GM21367 (cell line): ENCODE results near the gene REEP3.

Source experiments
- ATAC-seq: cut with Tn5 transposase; IDR thresholded peaks from one replicate; pipeline ENCODE4 v1.9.1; 2021; ENCODE audit not compliant: unreplicated experiment

Gene REEP3

GRCh38 chr10:63584725-63585035 is 63.5 kb downstream of the REEP3 start:
- no peak for ATAC-seq

GRCh38 chr10:63585041-63585440 is 63.8 kb downstream of the REEP3 start:
- no peak for ATAC-seq

DNA sequence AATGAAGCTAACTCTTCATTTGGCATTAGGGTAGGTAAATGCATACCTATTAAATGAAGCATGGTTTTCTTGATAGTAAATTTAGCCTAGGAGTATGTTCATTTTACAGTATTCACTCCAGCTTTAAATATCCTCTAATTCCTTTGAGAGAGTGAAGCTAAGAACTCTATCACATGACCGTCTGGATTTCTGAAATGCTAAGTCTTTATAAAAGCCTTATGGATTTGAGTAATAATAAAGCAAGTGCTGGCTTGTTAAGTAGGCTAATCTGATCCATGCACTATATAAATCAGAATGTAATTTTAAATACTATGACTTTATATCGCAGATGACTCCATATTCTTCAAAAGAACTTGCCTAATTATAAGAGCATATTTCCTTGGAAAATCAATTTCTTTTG is 64.8 kb downstream of the REEP3 start:
- ATAC-seq = no peak

DNA sequence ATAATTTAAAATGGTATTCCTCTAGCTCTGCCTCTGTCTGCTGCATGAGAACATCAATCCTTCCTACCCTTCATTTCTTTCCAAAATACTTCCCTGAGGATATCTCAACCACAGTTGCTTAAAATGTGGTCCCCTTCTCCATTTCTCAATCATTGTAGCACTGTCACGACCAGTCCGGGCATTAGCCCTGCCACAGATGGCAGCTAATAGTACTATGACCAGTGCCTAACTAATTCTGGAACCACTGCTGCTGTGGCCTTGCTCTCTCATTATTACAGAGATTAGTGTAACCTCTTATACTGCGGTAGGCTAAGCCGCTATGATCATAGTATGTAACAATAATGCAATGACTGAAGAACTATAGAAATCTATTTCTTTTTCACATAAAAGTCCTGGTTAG is 66.0 kb downstream of the REEP3 start:
- ATAC-seq = no peak

DNA sequence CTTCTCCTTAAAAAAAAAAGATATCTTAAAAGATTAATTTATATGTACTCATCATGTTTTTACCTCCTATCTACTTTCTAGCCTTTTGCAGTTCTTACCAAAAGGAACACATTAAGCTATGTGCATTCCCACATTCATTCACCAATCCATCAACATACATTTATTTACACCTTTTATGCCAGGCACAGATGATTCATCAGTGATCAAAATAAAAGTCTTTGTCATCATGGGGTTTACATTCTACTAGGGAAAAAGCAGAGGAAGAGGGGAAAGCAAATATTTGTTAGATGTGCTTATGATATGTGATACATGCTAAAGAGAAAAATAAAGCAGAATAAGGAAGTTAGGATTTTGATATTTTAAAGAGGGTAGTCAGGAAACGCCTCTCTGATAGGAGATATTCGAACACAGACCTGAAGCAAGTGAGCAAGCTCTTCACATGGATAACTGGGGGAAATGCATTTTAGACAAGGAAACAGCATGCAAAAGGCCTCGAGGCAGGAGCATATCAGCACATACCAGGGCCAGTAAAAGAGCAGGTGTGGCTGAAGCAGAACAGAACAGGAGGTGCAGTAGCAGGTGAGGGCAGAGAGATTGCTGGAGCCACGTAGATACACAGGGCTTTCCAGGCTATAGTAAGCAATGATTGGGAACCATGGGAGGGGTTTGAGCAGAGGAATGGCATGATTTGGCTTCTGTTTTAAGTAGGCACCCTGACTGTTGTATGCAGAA is 67.4 kb downstream of the REEP3 start:
- no peak for ATAC-seq

DNA sequence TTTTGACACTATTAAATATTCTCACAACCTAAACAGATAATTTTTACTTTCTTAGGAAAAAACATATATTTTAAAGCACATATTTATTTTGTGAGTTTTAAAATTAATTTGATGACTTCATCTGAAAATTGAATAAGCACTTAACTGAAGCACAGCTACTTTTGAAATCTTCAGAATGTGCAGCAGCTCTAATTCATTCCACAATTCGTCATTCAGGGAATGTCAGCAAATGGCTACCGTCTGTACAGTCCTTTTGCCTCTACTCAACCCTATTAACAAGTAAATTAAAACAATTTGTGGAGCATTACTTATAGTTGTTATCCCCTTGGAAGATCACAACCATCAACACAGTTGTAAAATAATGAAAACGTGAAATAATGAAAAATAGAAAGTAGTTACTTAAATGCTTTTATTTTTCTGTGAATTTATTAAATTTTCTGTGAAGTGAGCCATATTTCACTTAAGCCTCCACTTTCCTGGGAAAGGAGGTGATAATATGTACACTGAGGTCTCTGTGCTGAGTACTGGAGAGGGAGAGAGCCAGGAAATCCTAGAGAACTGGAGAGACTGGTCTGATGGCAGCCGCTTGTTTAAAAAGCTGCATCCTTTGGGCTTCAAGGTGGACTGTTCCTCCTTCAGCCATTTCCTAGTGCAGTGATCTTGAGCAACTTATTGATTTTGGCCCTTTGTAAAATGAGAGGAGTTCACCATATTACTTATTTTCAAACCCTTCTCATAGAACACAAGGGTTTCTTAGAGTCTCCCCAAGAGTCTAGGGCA is 70.6 kb downstream of the REEP3 start:
- ATAC-seq = no peak

- ATAC-seq = no peak
These were observed 72.4 kb downstream of the REEP3 start for GRCh38 chr10:63593576-63593975.

DNA sequence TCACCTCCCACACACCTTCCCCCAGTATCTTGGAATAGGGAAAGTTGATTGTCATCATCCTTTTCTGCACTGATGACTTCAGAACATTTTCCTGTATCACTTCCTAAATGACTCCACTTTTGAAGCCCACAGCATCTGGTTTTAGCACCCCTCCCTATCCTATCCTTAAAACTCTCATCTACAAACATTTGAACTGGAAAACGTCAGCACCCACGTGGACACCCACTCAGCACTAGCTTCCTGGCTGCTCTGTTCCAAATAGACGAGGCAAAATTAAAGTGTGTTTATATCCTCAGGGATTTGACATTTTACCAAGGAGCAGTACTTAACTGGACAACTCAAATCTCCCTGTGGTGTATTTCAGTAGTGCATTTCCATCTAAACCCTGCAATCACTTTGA is 73.9 kb downstream of the REEP3 start:
- no peak for ATAC-seq

DNA sequence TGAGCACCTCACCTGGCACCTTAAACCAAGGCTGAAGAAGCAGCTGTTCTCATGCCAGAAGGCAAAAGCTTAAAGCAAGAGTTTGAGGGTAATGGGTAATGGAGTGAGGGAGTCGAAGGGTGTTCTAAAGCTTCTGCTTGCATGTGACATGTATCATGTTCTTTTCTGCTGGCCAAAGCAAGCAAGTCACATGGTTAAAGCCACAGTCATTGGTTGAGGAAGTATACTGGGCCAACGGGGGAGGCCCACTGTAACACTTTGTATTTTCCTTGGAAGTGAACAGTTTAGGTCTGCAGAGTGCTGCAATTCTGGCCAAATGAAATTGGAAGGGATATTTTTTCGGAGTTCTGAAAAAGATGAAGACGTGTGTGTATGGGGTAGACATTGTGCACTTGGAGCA is 75.7 kb downstream of the REEP3 start:
- ATAC-seq = no peak

DNA sequence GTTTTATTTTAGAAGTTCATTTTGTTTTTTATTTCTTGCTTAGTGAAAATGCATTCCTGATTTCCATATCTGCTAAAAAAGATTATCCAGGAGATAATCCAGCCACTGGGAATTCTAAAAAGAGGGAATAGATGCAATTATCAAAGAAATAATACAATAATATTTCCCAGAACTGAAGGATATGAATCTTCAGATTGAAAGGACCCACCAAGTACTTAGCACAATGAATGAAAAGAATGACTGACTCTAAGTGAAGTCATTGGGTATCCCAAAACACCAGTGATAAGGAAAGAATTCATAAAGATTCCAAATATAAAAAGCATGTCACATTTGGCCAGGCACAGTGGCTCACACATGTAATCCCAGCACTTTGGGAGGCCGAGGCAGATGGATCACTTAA is 79.3 kb downstream of the REEP3 start:
- ATAC-seq = no peak

DNA sequence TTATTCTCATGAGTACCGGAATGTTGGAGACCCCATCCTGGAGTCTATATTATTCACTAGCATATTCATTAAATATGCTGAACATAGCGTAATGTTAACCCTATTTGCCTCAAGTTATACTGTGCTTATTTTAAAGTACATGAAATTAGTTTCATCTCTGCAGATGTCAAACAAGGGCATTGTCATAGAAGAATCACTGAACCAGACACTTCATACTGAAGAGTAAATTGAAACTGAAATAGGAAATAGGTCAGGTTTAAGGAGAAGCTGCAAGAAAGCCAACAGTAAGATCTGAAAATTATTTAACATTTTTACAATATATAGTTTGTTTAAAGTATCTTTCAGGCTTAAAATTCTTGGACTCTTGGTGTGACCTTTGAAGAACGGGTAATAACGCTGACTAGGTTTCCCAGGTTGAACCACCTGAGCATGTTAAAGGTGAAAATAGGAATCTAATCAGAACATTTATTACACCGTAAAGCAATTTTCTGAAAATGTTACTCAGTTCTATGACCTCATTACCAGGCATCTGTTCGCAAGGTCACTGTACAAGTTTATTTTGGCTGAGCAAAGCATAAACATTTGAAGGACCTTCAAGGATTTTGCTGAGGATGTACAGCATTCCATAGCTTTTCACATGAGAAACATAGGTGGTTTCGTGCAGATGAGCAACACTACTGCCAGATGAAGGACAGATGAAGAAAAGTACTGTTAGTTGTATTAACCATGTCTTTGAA is 82.7 kb downstream of the REEP3 start:
- ATAC-seq = peak; percentile 72

DNA sequence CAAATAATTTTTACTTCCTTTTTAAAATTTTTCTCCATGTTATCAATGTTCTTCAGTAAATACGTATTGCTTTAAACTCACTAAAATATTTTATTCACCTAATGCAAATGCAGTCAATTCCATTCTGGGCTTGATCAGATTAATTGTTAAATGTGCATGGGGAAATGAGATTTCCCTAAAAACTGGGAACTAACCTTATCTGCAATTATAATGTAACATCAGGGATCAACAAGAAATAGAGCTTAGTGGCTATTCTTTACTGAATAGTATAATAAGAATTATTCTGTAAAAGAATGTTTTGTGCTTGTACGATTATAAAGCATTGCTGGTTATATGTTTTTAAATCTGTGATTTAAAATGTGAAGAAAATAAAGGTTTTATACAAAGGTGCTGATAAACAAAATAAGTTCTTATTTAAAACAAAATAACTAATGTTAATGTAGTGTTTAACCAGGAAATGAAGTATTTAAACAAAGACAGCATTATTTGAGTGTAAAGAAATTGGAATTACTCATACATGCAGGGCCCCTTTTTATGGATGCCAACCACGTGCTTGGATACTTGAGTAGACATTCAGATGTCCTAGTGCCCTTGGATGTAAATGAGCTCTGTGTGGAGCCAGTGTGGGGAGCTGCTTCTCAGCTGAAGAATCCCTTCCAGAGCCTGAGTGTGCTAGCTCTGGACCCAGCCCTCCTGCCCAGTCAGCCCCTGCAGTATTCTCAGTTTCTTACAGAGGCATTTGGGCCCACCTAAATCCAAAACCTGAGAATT is 84.2 kb downstream of the REEP3 start:
- ATAC-seq = no peak

DNA sequence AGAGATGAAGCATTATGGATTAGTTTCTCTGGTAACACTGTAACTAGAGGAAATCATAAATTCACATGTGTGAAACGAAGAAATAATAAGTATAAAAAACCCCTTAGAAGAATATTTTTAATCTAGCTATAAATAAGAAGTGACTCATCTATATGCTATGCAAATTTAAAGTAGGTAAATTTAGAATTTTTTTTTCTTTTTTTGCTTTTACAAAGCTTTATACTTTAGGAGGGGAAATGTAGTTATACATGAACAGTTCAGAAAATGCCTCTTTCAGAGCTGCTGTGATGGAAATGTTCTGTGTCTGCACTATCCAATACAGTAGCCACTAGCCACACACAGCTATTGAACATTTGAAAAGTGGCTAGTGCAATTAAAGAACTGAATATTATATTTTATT is 87.3 kb downstream of the REEP3 start:
- no peak for ATAC-seq

- no peak for ATAC-seq
These were observed 89.9 kb downstream of the REEP3 start for GRCh38 chr10:63611078-63611477.

DNA sequence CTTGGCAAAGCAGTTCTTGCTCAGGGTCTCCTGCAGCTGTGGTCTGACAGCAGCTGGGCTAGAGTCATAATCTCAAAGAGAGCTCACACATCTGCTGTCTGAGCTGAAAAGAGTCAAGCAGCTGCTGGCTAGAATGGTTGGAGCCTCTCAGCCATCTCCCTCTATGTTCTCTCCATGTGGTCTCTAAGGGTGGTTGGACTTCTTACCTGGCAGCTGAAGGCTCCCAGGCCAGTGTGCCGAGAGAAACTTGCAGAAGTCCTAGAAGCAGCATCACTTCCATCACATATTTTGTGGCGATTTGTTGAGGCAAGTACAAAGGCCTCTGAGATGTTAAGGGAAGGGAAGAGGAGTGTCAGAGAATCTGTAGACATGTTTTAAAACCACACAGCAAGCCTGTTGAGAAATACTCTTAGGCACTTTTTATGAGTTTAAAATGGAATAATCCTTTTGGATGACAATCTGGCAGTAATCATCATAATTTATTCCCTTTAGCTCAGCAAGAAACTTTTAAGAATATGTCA is 93.2 kb downstream of the REEP3 start:
- ATAC-seq = no peak

DNA sequence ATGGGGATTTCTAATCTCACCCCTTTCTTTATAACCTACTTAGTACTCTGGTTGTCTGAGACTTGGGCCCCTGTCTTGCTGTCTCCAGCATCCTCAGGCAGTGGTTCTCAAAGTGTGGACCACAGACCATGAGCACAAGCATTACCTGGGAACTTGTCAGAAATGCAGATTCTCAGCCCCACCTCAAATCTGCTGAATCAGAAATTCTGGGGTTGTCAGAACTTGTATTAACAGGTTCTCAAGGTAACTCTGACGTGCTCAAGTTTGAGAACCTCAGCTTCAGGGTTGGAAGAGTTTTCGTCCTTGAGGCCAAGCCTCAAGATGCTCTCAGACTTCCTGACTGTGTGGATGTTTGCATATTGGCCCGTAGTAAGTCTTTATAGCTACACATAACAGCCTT is 97.4 kb downstream of the REEP3 start:
- ATAC-seq = no peak

DNA sequence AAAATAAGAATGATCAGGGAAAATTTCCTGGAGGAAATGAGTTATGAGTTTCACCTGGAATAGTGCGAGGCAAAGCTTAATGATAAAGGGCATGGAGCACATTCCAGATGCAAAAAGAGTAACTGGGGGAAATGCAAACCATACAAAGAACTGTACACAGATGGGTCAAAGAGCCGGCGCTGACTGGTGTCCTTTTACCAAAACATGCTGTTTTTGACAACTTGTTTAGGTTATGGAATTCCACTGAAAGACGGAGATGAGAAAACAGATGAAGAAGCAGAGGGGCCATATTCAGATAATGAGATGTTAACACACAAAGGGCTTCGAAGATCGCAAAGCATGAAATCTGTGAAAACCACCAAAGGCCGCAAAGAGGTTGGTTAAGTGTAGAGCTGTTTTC is 98.2 kb downstream of the REEP3 start:
- ATAC-seq = no peak

DNA sequence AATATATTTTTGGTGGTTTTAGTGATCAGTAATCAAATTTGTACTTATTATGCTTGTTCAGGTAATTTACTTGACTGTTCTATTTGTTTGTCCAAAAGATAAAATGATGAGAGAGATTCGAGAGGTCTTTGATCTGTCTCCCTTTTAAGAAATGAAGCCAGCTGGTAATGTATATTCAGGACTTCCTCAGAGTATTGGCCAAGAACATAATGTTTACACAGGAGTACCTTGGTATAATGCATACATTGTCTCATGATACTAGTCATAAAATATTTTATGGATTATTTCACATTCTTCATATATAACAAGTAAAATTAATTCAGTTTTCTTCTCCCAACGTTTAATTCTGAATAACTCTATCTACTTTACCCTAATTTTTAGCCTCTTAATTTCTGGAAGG is 100.9 kb downstream of the REEP3 start:
- ATAC-seq = no peak

DNA sequence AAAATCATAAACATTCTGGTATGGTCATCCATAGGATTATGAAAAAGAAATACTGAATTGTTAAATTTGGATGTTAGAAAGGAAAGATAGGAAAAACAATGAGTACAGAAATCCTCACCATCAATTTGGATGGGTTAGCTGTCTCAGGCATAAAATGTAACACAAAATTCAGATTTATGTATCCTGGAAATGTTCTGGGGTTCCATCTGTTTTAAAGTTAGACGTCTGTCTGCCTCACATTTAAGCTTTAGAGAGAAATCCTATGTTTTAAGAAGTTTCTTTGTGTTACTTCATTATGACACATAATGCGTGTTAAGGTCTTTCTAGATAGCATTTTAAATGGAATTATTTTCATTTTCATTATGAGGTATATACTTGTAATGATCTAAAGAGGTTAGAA is 103.5 kb downstream of the REEP3 start:
- ATAC-seq = no peak

GRCh38 chr10:63627396-63627795 is 106.2 kb downstream of the REEP3 start:
- ATAC-seq = no peak

DNA sequence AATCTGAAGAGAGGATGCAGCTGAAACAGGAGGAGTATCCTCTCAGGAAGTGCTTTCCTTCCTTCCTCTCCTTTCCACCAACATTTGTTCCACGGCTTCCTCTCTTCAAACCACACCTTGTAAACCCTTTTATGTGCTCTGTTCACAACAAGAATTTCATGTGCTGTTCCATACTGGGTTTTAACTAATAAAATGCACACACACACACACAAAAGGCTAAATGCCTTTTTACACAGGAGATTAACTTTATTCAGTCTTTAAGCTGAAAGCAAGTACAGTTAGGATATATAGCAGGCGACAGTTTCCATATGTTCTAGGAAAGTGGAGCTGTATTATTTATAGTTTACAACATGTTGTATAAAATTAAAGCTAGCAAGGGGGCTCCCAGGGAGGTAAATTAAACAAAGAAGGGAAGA is 106.7 kb downstream of the REEP3 start:
- no peak for ATAC-seq
